GM23248 (cell line): ENCODE data around the gene COL9A3. TPM values are rescaled to one million over a fixed set of nuclear protein-coding genes. Genes with fewer than 3 reads are reported as not detected.

Source experiments
- DNase-seq: peaks from one replicate; pipeline ENCODE4 v3.0.0-alpha.2; 2015
- H2AFZ ChIP-seq: fragments of 200-600 bp; sonication (generic); 2 replicates; pipeline ENCODE4 v1.6.1; 2016; ENCODE audit warnings: antibody characterized with exemption
- H3F3A ChIP-seq: fragments of 200-600 bp; sonication (generic); 2 replicates; pipeline ENCODE4 v1.6.1; 2016; ENCODE audit warnings: mild to moderate bottlenecking, antibody characterized with exemption, mixed run types; ENCODE audit not compliant: insufficient read depth
- H3K27ac ChIP-seq: fragments of 200-600 bp; sonication (generic); 2 replicates; pipeline ENCODE4 v1.5.1; 2016; ENCODE audit warnings: mild to moderate bottlenecking
- H3K27me3 ChIP-seq: fragments of 200-600 bp; sonication (generic); replicated peaks from 2 replicates; pipeline ENCODE4 v1.6.1; 2016; ENCODE audit warnings: mild to moderate bottlenecking; ENCODE audit not compliant: insufficient read depth
- H3K36me3 ChIP-seq: fragments of 200-600 bp; sonication (generic); 2 replicates; pipeline ENCODE4 v1.6.1; 2016; ENCODE audit warnings: low read depth, mild to moderate bottlenecking
- H3K4me1 ChIP-seq: fragments of 200-600 bp; sonication (generic); 2 replicates; pipeline ENCODE4 v1.6.1; 2016; ENCODE audit warnings: mild to moderate bottlenecking; ENCODE audit not compliant: insufficient read depth
- H3K4me2 ChIP-seq: fragments of 200-600 bp; sonication (generic); one replicate; pipeline ENCODE4 v1.6.1; 2016; ENCODE audit warnings: mild to moderate bottlenecking; ENCODE audit not compliant: unreplicated experiment
- H3K4me3 ChIP-seq: fragments of 200-600 bp; sonication (generic); 2 replicates; pipeline ENCODE4 v1.5.1; 2016; ENCODE audit warnings: mild to moderate bottlenecking
- H3K79me2 ChIP-seq: fragments of 200-600 bp; sonication (generic); 2 replicates; pipeline ENCODE4 v1.6.1; 2016; ENCODE audit warnings: mild to moderate bottlenecking; ENCODE audit not compliant: insufficient read depth
- H3K9ac ChIP-seq: fragments of 200-600 bp; sonication (generic); 2 replicates; pipeline ENCODE4 v1.6.1; 2016; ENCODE audit warnings: mild to moderate bottlenecking
- H3K9me2 ChIP-seq: fragments of 200-600 bp; sonication (generic); 2 replicates; pipeline ENCODE4 v1.6.1; 2016; ENCODE audit warnings: mixed run types, mild to moderate bottlenecking, moderate library complexity; ENCODE audit not compliant: insufficient read depth
- H3K9me3 ChIP-seq: fragments of 200-600 bp; sonication (generic); one replicate; pipeline ENCODE4 v1.6.1; 2017; ENCODE audit warnings: low read depth
- H4K20me1 ChIP-seq: fragments of 200-600 bp; sonication (generic); 2 replicates; pipeline ENCODE4 v1.6.0; 2016; ENCODE audit not compliant: insufficient read depth
- EZH2 ChIP-seq: fragments of 200-600 bp; sonication (generic); IDR thresholded peaks from 2 replicates; pipeline ENCODE4 v1.6.1; 2018; ENCODE audit warnings: antibody characterized with exemption, mild to moderate bottlenecking; ENCODE audit not compliant: insufficient read depth, poor library complexity, severe bottlenecking
- EZH2phosphoT487 ChIP-seq: fragments of 200-600 bp; sonication (generic); IDR thresholded peaks from 2 replicates; pipeline ENCODE4 v1.6.1; 2018; ENCODE audit warnings: antibody characterized with exemption, moderate library complexity, mild to moderate bottlenecking, low read depth; ENCODE audit not compliant: insufficient read depth
- WGBS, 2 experiments: methylation state at CpG; one replicate each; pipeline ENCODE4 v1.1.6; 2015 to 2017; ENCODE audit warnings: low lambda C conversion rate in 2 of 2, low coverage in 1 of 2; ENCODE audit errors: missing lambda C conversion rate in 2 of 2; 5-methylcytosine and 5-hydroxymethylcytosine counted together
- in situ Hi-C: fragments of 300-500 bp; cut with MboI; formaldehyde crosslinking; loops from 2 replicates; pipeline ENCODE4 v1.15.0; 2020
- polyA plus RNA-seq: library from polyadenylated mRNA; unstranded; fragments of >200 nt; fragmentation: Nextera tagmentation; extraction: Ambion mirVana; gene quantifications from 2 replicates; pipeline ENCODE4 v1.2.1, GENCODE V29; 2016
- total RNA-seq: library from RNA; depleted of rRNA; stranded (reverse); fragments of >200 nt; shearing (Covaris generic); gene quantifications from 2 replicates; pipeline ENCODE4 v1.2.3, GENCODE V29; 2014

Gene COL9A3
- total and polyA plus RNA-seq, 2 experiments from 2014 or later: 0.25 TPM; not detected in 1

GRCh38 chr20:62878244-62879038 lies 61.6 kb downstream of the COL9A3 start:
- peaks cover under 1% of the 10 kb centered on the region; the same call in 1 of the 2 replicates for H3F3A ChIP-seq
- H3K27ac ChIP-seq: no peak overlapping the region
- H3K79me2 ChIP-seq: no peaks in the 10 kb centered on the region
- H4K20me1 ChIP-seq: no peaks in the 10 kb centered on the region
- WGBS, 2 experiments: 91 to 93% methylated on average over 20 of the region's 20 CpGs
- TF ChIP-seq EZH2 (no peak), EZH2phosphoT487 (no peak)
- no peaks in the 10 kb centered on the region for H3K9me3 ChIP-seq
- no peak overlapping the region for H2AFZ ChIP-seq
- in situ Hi-C loops: no loop called here
- no peaks in the 10 kb centered on the region for H3K4me1 ChIP-seq
- no peaks in the 10 kb centered on the region for H3K9me2 ChIP-seq
- H3K36me3 ChIP-seq: no peaks in the 10 kb centered on the region
- no peak overlapping the region for H3K9ac ChIP-seq
- no peaks in the 10 kb centered on the region for H3K27me3 ChIP-seq
- H3K4me3 ChIP-seq: no peak overlapping the region
- H3K4me2 ChIP-seq: no peak overlapping the region
- DNase-seq: no peak

- Histone ChIP-seq H3K9ac (no peak overlapping the region), H2AFZ (no peak overlapping the region), H3K4me3 (no peak overlapping the region), H3K9me2 (no peaks in the 10 kb centered on the region), H4K20me1 (no peaks in the 10 kb centered on the region), H3K79me2 (no peaks in the 10 kb centered on the region), H3K36me3 (no peaks in the 10 kb centered on the region), H3F3A (no peaks in the 10 kb centered on the region), H3K4me2 (no peak overlapping the region), H3K27me3 (no peaks in the 10 kb centered on the region), H3K27ac (no peak overlapping the region), H3K4me1 (no peaks in the 10 kb centered on the region), H3K9me3 (no peaks in the 10 kb centered on the region)
- in situ Hi-C loops: no loop called here
- TF ChIP-seq EZH2 (no peak), EZH2phosphoT487 (no peak)
- 88 to 99% methylated on average over 27 to 80 of the region's 80 CpGs for WGBS, 2 experiments
- no peak for DNase-seq
These were observed 62.7 kb downstream of the COL9A3 start for GRCh38 chr20:62879275-62880146.

GRCh38 chr20:62880147-62880934 lies 63.5 kb downstream of the COL9A3 start:
- Histone ChIP-seq H3K4me2 (no peak overlapping the region), H3K4me1 (no peaks in the 10 kb centered on the region), H3K9me2 (no peaks in the 10 kb centered on the region), H4K20me1 (no peaks in the 10 kb centered on the region), H2AFZ (no peak overlapping the region), H3K27me3 (no peaks in the 10 kb centered on the region), H3K4me3 (no peak overlapping the region), H3K79me2 (no peaks in the 10 kb centered on the region), H3K36me3 (no peaks in the 10 kb centered on the region), H3K9ac (no peak overlapping the region), H3K27ac (no peak overlapping the region), H3F3A (no peaks in the 10 kb centered on the region), H3K9me3 (no peaks in the 10 kb centered on the region)
- no peak for TF ChIP-seq EZH2
- no peak for TF ChIP-seq EZH2phosphoT487
- WGBS, 2 experiments: 91 to 94% methylated on average over 30 to 37 of the region's 37 CpGs
- in situ Hi-C loops: no loop called here
- DNase-seq: no peak
